Breast epithelium (tissue), 3 donors: ENCODE measurements around the gene DHRS3.

ENCODE experiments used
- POLR2A ChIP-seq: fragments of 450-650 bp; IDR thresholded peaks from one replicate; pipeline ENCODE4 v1.6.1; 2016; ENCODE audit warnings: antibody characterized with exemption, mild to moderate bottlenecking, moderate library complexity
- POLR2AphosphoS5 ChIP-seq, 3 donors: sonication (generic); formaldehyde crosslinking; IDR thresholded peaks; one replicate each; pipeline ENCODE4 v1.6.1; 2017; ENCODE audit warnings: antibody characterized with exemption in 3 of 3
- TF ChIP-seq, protein P1 (sequence below), 3 donors: fragments of 450-650 bp; IDR thresholded peaks; one replicate each; pipeline ENCODE4 v1.5.1; 2016 to 2017; ENCODE audit warnings: antibody characterized with exemption in 3 of 3, mild to moderate bottlenecking in 3 of 3, moderate library complexity in 3 of 3

DNA sequence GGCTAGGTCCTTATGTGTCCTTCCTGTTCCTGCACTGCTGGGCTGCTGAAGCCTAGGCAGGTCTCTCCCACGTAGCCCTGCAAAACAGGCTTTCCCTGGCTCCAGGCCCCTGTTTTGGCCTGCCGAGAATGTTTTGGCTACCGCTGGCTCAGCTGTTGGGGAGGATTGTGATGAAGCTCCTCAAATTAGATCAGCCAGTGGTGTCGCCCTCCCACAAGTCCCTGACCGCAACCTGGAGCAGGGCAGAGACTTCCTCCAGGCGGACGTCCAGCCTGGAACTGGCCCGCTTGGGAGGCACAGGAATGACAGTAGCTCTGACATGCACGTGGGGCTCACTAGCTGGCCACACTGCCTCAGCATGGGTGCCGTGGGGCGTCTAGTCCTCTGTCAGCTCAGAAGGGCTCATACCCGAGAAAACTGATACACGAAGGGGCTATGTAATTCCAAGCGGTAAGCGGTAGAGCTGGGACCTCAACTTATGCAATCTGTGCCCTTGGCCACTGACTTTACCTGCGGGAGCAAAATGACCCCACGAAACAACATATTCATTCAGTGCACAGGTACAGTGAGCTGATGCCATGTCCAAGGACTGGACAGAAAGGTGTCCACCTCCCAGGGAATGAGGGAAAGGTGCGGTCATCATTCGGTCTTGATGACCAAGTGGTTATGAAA, 26.6 kb downstream of the DHRS3 start:
- TF ChIP-seq, protein P1, sequence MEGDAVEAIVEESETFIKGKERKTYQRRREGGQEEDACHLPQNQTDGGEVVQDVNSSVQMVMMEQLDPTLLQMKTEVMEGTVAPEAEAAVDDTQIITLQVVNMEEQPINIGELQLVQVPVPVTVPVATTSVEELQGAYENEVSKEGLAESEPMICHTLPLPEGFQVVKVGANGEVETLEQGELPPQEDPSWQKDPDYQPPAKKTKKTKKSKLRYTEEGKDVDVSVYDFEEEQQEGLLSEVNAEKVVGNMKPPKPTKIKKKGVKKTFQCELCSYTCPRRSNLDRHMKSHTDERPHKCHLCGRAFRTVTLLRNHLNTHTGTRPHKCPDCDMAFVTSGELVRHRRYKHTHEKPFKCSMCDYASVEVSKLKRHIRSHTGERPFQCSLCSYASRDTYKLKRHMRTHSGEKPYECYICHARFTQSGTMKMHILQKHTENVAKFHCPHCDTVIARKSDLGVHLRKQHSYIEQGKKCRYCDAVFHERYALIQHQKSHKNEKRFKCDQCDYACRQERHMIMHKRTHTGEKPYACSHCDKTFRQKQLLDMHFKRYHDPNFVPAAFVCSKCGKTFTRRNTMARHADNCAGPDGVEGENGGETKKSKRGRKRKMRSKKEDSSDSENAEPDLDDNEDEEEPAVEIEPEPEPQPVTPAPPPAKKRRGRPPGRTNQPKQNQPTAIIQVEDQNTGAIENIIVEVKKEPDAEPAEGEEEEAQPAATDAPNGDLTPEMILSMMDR (IDR thresholded peaks at IDR 0.05), result no peak
- TF ChIP-seq POLR2A, result no peak
- peak in 2 of 3 donors; percentile 35 to 61 for TF ChIP-seq POLR2AphosphoS5 (IDR thresholded peaks at IDR 0.05)
